Caco-2 (cell line): ENCODE data around the gene MRPL52. TPM values are rescaled to one million over a fixed set of nuclear protein-coding genes. Genes with fewer than 3 reads are reported as not detected.

Experiments
- BruUV-seq: library from RNA; stranded (reverse); fragments of 400-500 nt; replicated peaks from 2 replicates; lab custom pipeline; 2021; lab: Mats Ljungman, UMichigan
- CTCF ChIA-PET: fragments of 300-600 bp; sonication (Branson Sonifier 250); formaldehyde crosslinking; loops from one replicate; lab custom pipeline; 2022; ENCODE audit warnings: antibody characterized with exemption; lab: Charles Lee
- POLR2A ChIA-PET: fragments of 300-600 bp; sonication (Branson Sonifier 250); formaldehyde crosslinking; loops from one replicate; lab custom pipeline; 2022; ENCODE audit warnings: antibody characterized with exemption; lab: Charles Lee
- DNase-seq, 2 experiments: peaks; one replicate each; pipeline versions ENCODE4 v3.0.0 to v3.0.0-alpha.2; 2020 to 2022
- H3K27me3 ChIP-seq: replicated peaks from 2 replicates; pipeline ENCODE4 v1.6.0; 2011; ENCODE audit warnings: low read length; ENCODE audit not compliant: control insufficient read depth, insufficient read depth
- H3K36me3 ChIP-seq: 2 replicates; pipeline ENCODE4 v1.5.1; 2011; ENCODE audit warnings: low read length; ENCODE audit not compliant: control insufficient read depth, insufficient read depth
- H3K4me1 ChIP-seq: fragments of 250-450 bp; sonication (Bioruptor Pico); 2 replicates; pipeline ENCODE4 v1.5.1; 2020; ENCODE audit warnings: mild to moderate bottlenecking
- H3K4me3 ChIP-seq: 2 replicates; pipeline ENCODE4 v1.5.1; 2011; ENCODE audit warnings: low read depth, mild to moderate bottlenecking, control low read depth, low read length
- H3K9me3 ChIP-seq: fragments of 250-450 bp; sonication (Bioruptor Pico); 2 replicates; pipeline ENCODE4 v1.5.1; 2020; ENCODE audit warnings: mild to moderate bottlenecking, moderate library complexity
- H3K27ac Mint-ChIP-seq: one replicate; pipeline ENCODE4 v1.8.0; 2022; ENCODE audit warnings: mixed read lengths; ENCODE audit not compliant: unreplicated experiment
- H3K27me3 Mint-ChIP-seq: one replicate; pipeline ENCODE4 v1.8.0; 2022; ENCODE audit warnings: mixed read lengths; ENCODE audit not compliant: insufficient read depth, unreplicated experiment
- H3K36me3 Mint-ChIP-seq: one replicate; pipeline ENCODE4 v1.8.0; 2022; ENCODE audit warnings: mild to moderate bottlenecking, mixed read lengths; ENCODE audit not compliant: insufficient read depth, unreplicated experiment
- H3K4me1 Mint-ChIP-seq: one replicate; pipeline ENCODE4 v1.8.0; 2022; ENCODE audit warnings: low read depth, mixed read lengths; ENCODE audit not compliant: unreplicated experiment
- H3K4me3 Mint-ChIP-seq: one replicate; pipeline ENCODE4 v1.8.0; 2022; ENCODE audit warnings: mild to moderate bottlenecking, moderate library complexity, mixed read lengths; ENCODE audit not compliant: unreplicated experiment
- H3K9me3 Mint-ChIP-seq: one replicate; pipeline ENCODE4 v1.8.0; 2022; ENCODE audit warnings: mixed read lengths; ENCODE audit not compliant: unreplicated experiment
- intact Hi-C: fragments of 100-400 bp; cut with micrococcal nuclease; formaldehyde crosslinking; loops from one replicate; pipeline ENCODE4 v1.10.0; 2022; ENCODE audit not compliant: unreplicated experiment
- total RNA-seq: library from RNA; stranded (reverse); gene quantifications from 2 replicates; pipeline ENCODE4 v1.2.3, GENCODE V29; 2022
- TF ChIP-seq, protein P1 (sequence below), 2 experiments: fragments of 200-600 bp in 1 of 2; IDR thresholded peaks; 1 replicate in 1 of 2; 2 replicates in 1 of 2; pipeline versions ENCODE4 v1.5.1 to v1.8.0; 2011 to 2022; ENCODE audit warnings: antibody characterized with exemption in 1 of 2, control low read depth in 1 of 2, inconsistent platforms in 1 of 2, low read depth in 1 of 2, low read length in 1 of 2, mild to moderate bottlenecking in 1 of 2, moderate library complexity in 1 of 2; ENCODE audit not compliant: insufficient read depth in 1 of 2, severe bottlenecking in 1 of 2, unreplicated experiment in 1 of 2

The MRPL52 gene
- total RNA-seq, 1 experiment from 2014 or later: 149 TPM

DNA sequence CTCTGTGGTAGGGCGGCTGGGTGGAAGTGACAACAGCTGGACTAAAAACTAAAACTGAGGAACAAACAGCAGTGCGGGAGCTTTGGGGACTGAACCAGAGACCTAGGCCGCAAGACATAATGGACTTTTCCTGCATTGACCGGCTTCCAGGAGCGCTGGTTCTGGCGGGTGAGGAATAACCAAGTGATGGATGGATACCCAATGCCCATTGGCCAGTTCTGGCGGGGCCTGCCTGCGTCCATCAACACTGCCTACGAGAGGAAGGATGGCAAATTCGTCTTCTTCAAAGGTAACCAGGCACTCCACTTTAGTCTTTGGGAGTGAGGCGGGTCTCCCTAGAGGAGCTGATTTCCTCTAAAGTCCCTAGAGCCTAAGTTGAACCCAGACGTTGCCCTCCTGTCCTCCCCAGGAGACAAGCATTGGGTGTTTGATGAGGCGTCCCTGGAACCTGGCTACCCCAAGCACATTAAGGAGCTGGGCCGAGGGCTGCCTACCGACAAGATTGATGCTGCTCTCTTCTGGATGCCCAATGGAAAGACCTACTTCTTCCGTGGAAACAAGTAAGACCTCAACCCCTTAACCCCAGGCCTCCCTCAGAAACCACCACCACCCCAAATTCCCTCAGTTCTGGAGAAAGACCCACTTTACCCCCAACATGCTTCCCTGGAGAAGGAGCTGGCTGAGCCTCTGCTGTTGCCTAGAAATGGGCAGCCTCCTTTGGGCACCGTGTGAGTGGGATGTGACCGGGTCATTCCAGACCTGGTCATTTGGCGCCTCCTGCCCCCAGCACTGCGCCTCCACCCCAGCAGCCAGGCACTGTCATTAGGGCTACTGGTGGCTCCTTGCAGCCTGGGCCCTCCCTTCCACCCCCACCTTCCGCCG, 14.8 kb downstream of the MRPL52 start:
- intact Hi-C loops: no loop called here
- Histone ChIP-seq H3K9me3 (no peaks in the 10 kb centered on the region), H3K27me3 (no peaks in the 10 kb centered on the region), H3K4me3 (no peak overlapping the region), H3K36me3 (peaks cover 10% of the 10 kb centered on the region), H3K4me1 (0 out of 2 replicates have a peak, but pooled peaks cover under 1% of the 10 kb centered on the region)
- TF ChIP-seq, protein P1, sequence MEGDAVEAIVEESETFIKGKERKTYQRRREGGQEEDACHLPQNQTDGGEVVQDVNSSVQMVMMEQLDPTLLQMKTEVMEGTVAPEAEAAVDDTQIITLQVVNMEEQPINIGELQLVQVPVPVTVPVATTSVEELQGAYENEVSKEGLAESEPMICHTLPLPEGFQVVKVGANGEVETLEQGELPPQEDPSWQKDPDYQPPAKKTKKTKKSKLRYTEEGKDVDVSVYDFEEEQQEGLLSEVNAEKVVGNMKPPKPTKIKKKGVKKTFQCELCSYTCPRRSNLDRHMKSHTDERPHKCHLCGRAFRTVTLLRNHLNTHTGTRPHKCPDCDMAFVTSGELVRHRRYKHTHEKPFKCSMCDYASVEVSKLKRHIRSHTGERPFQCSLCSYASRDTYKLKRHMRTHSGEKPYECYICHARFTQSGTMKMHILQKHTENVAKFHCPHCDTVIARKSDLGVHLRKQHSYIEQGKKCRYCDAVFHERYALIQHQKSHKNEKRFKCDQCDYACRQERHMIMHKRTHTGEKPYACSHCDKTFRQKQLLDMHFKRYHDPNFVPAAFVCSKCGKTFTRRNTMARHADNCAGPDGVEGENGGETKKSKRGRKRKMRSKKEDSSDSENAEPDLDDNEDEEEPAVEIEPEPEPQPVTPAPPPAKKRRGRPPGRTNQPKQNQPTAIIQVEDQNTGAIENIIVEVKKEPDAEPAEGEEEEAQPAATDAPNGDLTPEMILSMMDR (IDR thresholded peaks at IDR 0.05; ENCODE audit: insufficient read depth in 1 of 2, low read depth in 1 of 2, low read length in 1 of 2, severe bottlenecking in 1 of 2, unreplicated experiment in 1 of 2): no peak
- Mint-ChIP-seq H3K27ac (no peak overlapping the region), H3K4me3 (no peak overlapping the region), H3K4me1 (no peaks in the 10 kb centered on the region), H3K36me3 (peaks cover 55% of the 10 kb centered on the region), H3K27me3 (no peaks in the 10 kb centered on the region), H3K9me3 (no peaks in the 10 kb centered on the region)
- no peak for DNase-seq
- ChIA-PET POLR2A (interaction anchor here (0.5 kb wide), 1 partner anchor 22 kb away, joined by 4 read pairs; no protein-coding TSS in a partner anchor), CTCF (interaction anchor here (1.4 kb wide), 1 partner anchor 8 kb away, joined by 4 read pairs; no protein-coding TSS in a partner anchor)
- no TSS peak for BruUV-seq

DNA sequence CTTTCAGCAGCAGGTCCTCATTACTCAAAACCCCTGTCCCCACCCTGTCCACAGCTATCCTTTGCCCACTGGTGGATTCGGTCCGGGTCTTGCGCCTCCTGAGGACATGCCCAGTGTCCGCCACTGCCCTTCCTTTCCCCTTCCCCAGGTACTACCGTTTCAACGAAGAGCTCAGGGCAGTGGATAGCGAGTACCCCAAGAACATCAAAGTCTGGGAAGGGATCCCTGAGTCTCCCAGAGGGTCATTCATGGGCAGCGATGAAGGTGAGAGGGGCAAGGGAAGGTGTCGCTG, 15.4 kb downstream of the MRPL52 start:
- POLR2A ChIA-PET: interaction anchor here (0.5 kb wide), 1 partner anchor 22 kb away, joined by 4 read pairs; no protein-coding TSS in a partner anchor
- CTCF ChIA-PET: interaction anchor here (1.4 kb wide), 1 partner anchor 8 kb away, joined by 4 read pairs; no protein-coding TSS in a partner anchor
- no peaks in the 10 kb centered on the region for H3K27me3 Mint-ChIP-seq
- no peaks in the 10 kb centered on the region for H3K27me3 ChIP-seq
- H3K9me3 Mint-ChIP-seq: no peaks in the 10 kb centered on the region
- peaks cover 10% of the 10 kb centered on the region for H3K36me3 ChIP-seq
- no peak for DNase-seq
- no peaks in the 10 kb centered on the region for H3K4me1 Mint-ChIP-seq
- no peak overlapping the region for H3K4me3 ChIP-seq
- H3K9me3 ChIP-seq: no peaks in the 10 kb centered on the region
- no peak overlapping the region for H3K4me3 Mint-ChIP-seq
- H3K27ac Mint-ChIP-seq: no peak overlapping the region
- BruUV-seq: no TSS peak
- TF ChIP-seq, protein P1 (IDR thresholded peaks at IDR 0.05; ENCODE audit: insufficient read depth in 1 of 2, low read depth in 1 of 2, low read length in 1 of 2, severe bottlenecking in 1 of 2, unreplicated experiment in 1 of 2): no peak
- H3K36me3 Mint-ChIP-seq: peaks cover 53% of the 10 kb centered on the region
- intact Hi-C loops: no loop called here
- no peaks in the 10 kb centered on the region for H3K4me1 ChIP-seq

DNA sequence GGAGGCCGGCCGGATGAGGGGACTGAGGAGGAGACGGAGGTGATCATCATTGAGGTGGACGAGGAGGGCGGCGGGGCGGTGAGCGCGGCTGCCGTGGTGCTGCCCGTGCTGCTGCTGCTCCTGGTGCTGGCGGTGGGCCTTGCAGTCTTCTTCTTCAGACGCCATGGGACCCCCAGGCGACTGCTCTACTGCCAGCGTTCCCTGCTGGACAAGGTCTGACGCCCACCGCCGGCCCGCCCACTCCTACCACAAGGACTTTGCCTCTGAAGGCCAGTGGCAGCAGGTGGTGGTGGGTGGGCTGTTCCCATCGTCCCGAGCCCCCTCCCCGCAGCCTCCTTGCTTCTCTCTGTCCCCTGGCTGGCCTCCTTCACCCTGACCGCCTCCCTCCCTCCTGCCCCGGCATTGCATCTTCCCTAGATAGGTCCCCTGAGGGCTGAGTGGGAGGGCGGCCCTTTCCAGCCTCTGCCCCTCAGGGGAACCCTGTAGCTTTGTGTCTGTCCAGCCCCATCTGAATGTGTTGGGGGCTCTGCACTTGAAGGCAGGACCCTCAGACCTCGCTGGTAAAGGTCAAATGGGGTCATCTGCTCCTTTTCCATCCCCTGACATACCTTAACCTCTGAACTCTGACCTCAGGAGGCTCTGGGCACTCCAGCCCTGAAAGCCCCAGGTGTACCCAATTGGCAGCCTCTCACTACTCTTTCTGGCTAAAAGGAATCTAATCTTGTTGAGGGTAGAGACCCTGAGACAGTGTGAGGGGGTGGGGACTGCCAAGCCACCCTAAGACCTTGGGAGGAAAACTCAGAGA, 16.3 kb downstream of the MRPL52 start:
- H3K4me1 Mint-ChIP-seq: no peaks in the 10 kb centered on the region
- intact Hi-C loops: no loop called here
- peaks cover 10% of the 10 kb centered on the region for H3K36me3 ChIP-seq
- H3K9me3 ChIP-seq: no peaks in the 10 kb centered on the region
- CTCF ChIA-PET: interaction anchor here (0.7 kb wide), 1 partner anchor 54 kb away, joined by 3 read pairs; no protein-coding TSS in a partner anchor
- H3K4me1 ChIP-seq: no peaks in the 10 kb centered on the region
- H3K27me3 Mint-ChIP-seq: no peaks in the 10 kb centered on the region
- H3K36me3 Mint-ChIP-seq: peaks cover 44% of the 10 kb centered on the region
- no peaks in the 10 kb centered on the region for H3K9me3 Mint-ChIP-seq
- no peak overlapping the region for H3K4me3 Mint-ChIP-seq
- no peak for DNase-seq
- H3K27ac Mint-ChIP-seq: no peak overlapping the region
- TF ChIP-seq, protein P1 (IDR thresholded peaks at IDR 0.05; ENCODE audit: insufficient read depth in 1 of 2, low read depth in 1 of 2, low read length in 1 of 2, severe bottlenecking in 1 of 2, unreplicated experiment in 1 of 2): no peak
- BruUV-seq: no TSS peak
- POLR2A ChIA-PET: no interaction called here
- H3K4me3 ChIP-seq: no peak overlapping the region
- no peaks in the 10 kb centered on the region for H3K27me3 ChIP-seq
